Measurements from ENCODE around the gene INMT. TPM values are rescaled to one million over a fixed set of nuclear protein-coding genes. Genes with fewer than 3 reads are reported as not detected.

Gene INMT
- total RNA-seq, 1 donor from 2014 or later, result 14.5 TPM

- no peak for DNase-seq
Measured at GRCh38 chr7:30788640-30789333, 36.9 kb downstream of the INMT start.

- DNase-seq, result no peak
Measured at GRCh38 chr7:30789334-30789711, 37.4 kb downstream of the INMT start.

GRCh38 chr7:30790356-30790755 is 38.4 kb downstream of the INMT start:
- no peak for DNase-seq

GRCh38 chr7:30791114-30791513 is 39.2 kb downstream of the INMT start:
- no peak for DNase-seq

- DNase-seq, result peak; percentile 48
Measured at GRCh38 chr7:30795161-30795948, 43.4 kb downstream of the INMT start.

GRCh38 chr7:30796105-30796869 is 44.4 kb downstream of the INMT start:
- peak; percentile 86 for DNase-seq

GRCh38 chr7:30797176-30798040 is 45.5 kb downstream of the INMT start:
- peak; percentile 41 for DNase-seq

GRCh38 chr7:30799206-30799975 is 47.5 kb downstream of the INMT start:
- peak; percentile 33 for DNase-seq

GRCh38 chr7:30799976-30800661 is 48.2 kb downstream of the INMT start:
- no peak for DNase-seq

- peak; percentile 92 for DNase-seq
Measured at GRCh38 chr7:30800785-30801252, 48.9 kb downstream of the INMT start.

GRCh38 chr7:30802812-30803211 is 50.9 kb downstream of the INMT start:
- no peak for DNase-seq

GRCh38 chr7:30804078-30804661 is 52.2 kb downstream of the INMT start:
- no peak for DNase-seq

- no peak for DNase-seq
Measured at GRCh38 chr7:30805081-30805691, 53.3 kb downstream of the INMT start.

- DNase-seq, result no peak
Measured at GRCh38 chr7:30805931-30806330, 54.0 kb downstream of the INMT start.

Other genes starting within 250 kb of the INMT start
- gene GGCT, start 247.3 kb upstream of the INMT start, total RNA-seq, result 30.3 TPM
- 45.3 TPM for gene GARS1, start 157.3 kb upstream of the INMT start, total RNA-seq
- gene CRHR2, start 69.7 kb upstream of the INMT start, total RNA-seq, result 0.51 TPM
- gene MINDY4, start 19.3 kb downstream of the INMT start, total RNA-seq, result 8.5 TPM
- gene AQP1, start 159.7 kb downstream of the INMT start, total RNA-seq, result 107 TPM
- not detected for gene GHRHR, start 211.8 kb downstream of the INMT start, total RNA-seq

Measured in tongue (tissue), 2 donors.